ENCODE data around the gene SPEN. TPM values are rescaled to one million over a fixed set of nuclear protein-coding genes. Genes with fewer than 3 reads are reported as not detected.

The SPEN gene
- total RNA-seq, 1 donor = 24.3 TPM

DNA sequence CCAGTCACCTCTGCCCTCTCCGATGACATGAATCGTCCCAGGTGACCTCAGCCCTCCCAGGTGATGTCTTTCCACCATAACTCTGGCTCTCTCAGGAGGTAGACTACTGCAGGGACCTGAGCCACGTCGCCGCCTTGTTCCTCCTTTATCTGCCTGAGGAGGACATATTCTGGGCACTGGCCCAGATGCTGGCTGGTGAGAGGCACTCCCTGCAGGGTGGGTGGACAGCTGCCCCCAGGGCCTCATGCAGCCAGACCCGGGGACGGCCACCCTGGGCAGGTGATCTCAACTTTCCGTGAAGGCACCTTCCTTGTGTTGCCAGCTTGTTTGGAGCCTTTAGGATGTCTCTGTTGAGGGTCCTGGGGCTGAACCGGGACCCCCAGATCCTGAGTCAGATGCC is 142.3 kb downstream of the SPEN start:
- TF ChIP-seq, protein P1, sequence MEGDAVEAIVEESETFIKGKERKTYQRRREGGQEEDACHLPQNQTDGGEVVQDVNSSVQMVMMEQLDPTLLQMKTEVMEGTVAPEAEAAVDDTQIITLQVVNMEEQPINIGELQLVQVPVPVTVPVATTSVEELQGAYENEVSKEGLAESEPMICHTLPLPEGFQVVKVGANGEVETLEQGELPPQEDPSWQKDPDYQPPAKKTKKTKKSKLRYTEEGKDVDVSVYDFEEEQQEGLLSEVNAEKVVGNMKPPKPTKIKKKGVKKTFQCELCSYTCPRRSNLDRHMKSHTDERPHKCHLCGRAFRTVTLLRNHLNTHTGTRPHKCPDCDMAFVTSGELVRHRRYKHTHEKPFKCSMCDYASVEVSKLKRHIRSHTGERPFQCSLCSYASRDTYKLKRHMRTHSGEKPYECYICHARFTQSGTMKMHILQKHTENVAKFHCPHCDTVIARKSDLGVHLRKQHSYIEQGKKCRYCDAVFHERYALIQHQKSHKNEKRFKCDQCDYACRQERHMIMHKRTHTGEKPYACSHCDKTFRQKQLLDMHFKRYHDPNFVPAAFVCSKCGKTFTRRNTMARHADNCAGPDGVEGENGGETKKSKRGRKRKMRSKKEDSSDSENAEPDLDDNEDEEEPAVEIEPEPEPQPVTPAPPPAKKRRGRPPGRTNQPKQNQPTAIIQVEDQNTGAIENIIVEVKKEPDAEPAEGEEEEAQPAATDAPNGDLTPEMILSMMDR (IDR thresholded peaks at IDR 0.05; ENCODE audit: insufficient read depth, low read length) = no peak
- no peak for DNase-seq (ENCODE audit: low read depth)
- H3K4me3 ChIP-seq (ENCODE audit: low read depth, low read length) = no peak overlapping the region

Small RNA genes lying within 50 kb of the gene (small RNA-seq; reads per million reads assigned to genes)
- gene AL034555.1 (not detected), gene AL355994.1 (not detected), gene AL355994.5 (not detected)

Other genes with a start within 250 kb of the SPEN start
- gene DDI2, start 230.2 kb upstream of the SPEN start, total RNA-seq (ENCODE audit: low replicate concordance) = 14.0 and 26.0 TPM in 2 replicates
- gene PLEKHM2, start 163.4 kb upstream of the SPEN start, total RNA-seq (ENCODE audit: low replicate concordance) = 19.3 and 76.5 TPM in 2 replicates
- 0.54 and 0.65 TPM in 2 replicates for gene SLC25A34, start 111.4 kb upstream of the SPEN start, total RNA-seq (ENCODE audit: low replicate concordance)
- not detected in 2 replicates for gene TMEM82, start 105.2 kb upstream of the SPEN start, total RNA-seq (ENCODE audit: low replicate concordance)
- 41.0 and 114 TPM in 2 replicates for gene FBLIM1, start 88.9 kb upstream of the SPEN start, total RNA-seq (ENCODE audit: low replicate concordance)
- gene UQCRHL, start 40.1 kb upstream of the SPEN start, total RNA-seq (ENCODE audit: low replicate concordance) = 1.9 and 2.0 TPM in 2 replicates
- gene ZBTB17, start 128.4 kb downstream of the SPEN start, total RNA-seq (ENCODE audit: low replicate concordance) = 13.8 and 21.7 TPM in 2 replicates
- gene SRARP, start 156.5 kb downstream of the SPEN start, total RNA-seq (ENCODE audit: low replicate concordance) = not detected in 2 replicates
- gene HSPB7, start 170.3 kb downstream of the SPEN start, total RNA-seq (ENCODE audit: low replicate concordance) = 8.9 TPM in 1 of 2 replicates, not detected in the other
- 0.09 and 0.25 TPM in 2 replicates for gene CLCNKA, start 174.3 kb downstream of the SPEN start, total RNA-seq (ENCODE audit: low replicate concordance)
- not detected in 2 replicates for gene CLCNKB, start 196.1 kb downstream of the SPEN start, total RNA-seq (ENCODE audit: low replicate concordance)
- 0.08 and 0.63 TPM in 2 replicates for gene FAM131C, start 225.9 kb downstream of the SPEN start, total RNA-seq (ENCODE audit: low replicate concordance)